HG03354 (cell line): ENCODE results near the gene RDH5.

Source experiments
- ATAC-seq: cut with Tn5 transposase; IDR thresholded peaks from one replicate; pipeline ENCODE4 v1.9.1; 2021; ENCODE audit warnings: mild to moderate bottlenecking; ENCODE audit not compliant: unreplicated experiment, poor library complexity, severe bottlenecking

Gene RDH5

GRCh38 chr12:55724940-55725309 lies 4.7 kb downstream of the RDH5 start:
- no peak for ATAC-seq

- ATAC-seq: no peak
These were observed 5.4 kb downstream of the RDH5 start for GRCh38 chr12:55725556-55725955.

- no peak for ATAC-seq
These were observed 6.8 kb downstream of the RDH5 start for GRCh38 chr12:55726971-55727370.

GRCh38 chr12:55727643-55728185 lies 7.5 kb downstream of the RDH5 start:
- ATAC-seq: no peak

GRCh38 chr12:55728186-55728938 lies 8.2 kb downstream of the RDH5 start:
- ATAC-seq: peak; percentile 29

- ATAC-seq: peak; percentile 71
These were observed 9.0 kb downstream of the RDH5 start, which contains the start of gene CD63 for GRCh38 chr12:55728939-55729818. Gene CD63 (minus strand): TSS chr12:55729009. CDS start chr12:55728341, 668 bp downstream.

GRCh38 chr12:55729819-55730818 lies 9.9 kb downstream of the RDH5 start:
- ATAC-seq: peak; percentile 43

GRCh38 chr12:55732288-55732687 lies 12.1 kb downstream of the RDH5 start:
- ATAC-seq: no peak

GRCh38 chr12:55733021-55733555 lies 12.9 kb downstream of the RDH5 start:
- ATAC-seq: no peak

GRCh38 chr12:55733858-55734257 lies 13.7 kb downstream of the RDH5 start:
- no peak for ATAC-seq

- no peak for ATAC-seq
These were observed 14.4 kb downstream of the RDH5 start for GRCh38 chr12:55734595-55734994.

GRCh38 chr12:55736076-55736475 lies 15.9 kb downstream of the RDH5 start:
- ATAC-seq: no peak

GRCh38 chr12:55736780-55737580 lies 16.8 kb downstream of the RDH5 start:
- peak; percentile 42 for ATAC-seq

GRCh38 chr12:55737581-55738122 lies 17.5 kb downstream of the RDH5 start:
- ATAC-seq: peak; percentile 13

GRCh38 chr12:55738123-55739024 lies 18.2 kb downstream of the RDH5 start:
- ATAC-seq: peak; percentile 86

- no peak for ATAC-seq
These were observed 18.8 kb downstream of the RDH5 start for GRCh38 chr12:55739025-55739378.
